ENCODE measurements around the gene KLRD1. TPM values are rescaled to one million over a fixed set of nuclear protein-coding genes. Genes with fewer than 3 reads are reported as not detected.
"Not testable (repeated sequence)": the region's sequence is repeated elsewhere in the genome, so short reads cannot be mapped to it uniquely, and the experiment has no call there.

Gene KLRD1
- total RNA-seq, 1 experiment from 2014 or later = not detected

- DNase-seq (ENCODE audit: low read depth) = not testable (repeated sequence)
These were observed 30.8 kb downstream of the KLRD1 start for GRCh38 chr12:10338470-10338869.

DNA sequence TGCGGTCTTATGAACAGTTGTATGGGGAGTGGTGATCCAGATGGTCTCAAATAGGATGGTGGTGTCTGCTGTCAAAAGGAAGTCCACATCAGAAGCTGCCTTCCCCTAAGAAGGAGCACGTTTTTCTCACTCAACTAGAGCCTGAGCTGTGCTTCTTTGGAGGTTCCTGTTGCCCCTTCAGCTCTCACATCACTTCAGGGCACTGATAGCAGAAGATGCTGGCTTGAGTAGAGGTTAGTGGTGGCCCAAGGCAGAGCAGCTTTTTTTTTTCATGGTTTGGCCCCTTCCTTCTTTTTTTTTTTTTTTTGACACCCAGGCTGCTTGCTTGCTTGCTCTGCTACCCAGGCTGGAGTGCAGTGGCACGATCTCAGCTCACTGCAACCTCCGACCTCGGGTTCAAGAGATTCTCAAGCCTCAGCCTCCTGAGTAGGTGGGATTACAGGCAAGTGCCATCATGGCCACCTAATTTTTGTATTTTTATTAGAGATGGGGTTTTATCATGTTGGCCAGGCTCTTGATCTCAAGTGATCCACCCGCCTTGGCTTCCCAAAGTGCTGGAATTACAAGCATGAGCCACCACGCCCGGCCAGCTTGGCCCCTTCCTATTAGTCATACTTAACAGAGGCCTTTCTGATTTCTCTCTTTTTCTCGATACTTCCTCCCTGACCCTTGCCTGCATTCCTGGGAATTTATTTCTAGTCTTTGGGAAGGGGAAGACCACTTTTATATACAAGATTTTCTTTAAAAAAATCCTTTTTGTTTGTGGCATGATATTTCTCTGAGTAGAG, 31.6 kb downstream of the KLRD1 start:
- peak; percentile 57 for DNase-seq (ENCODE audit: low read depth)

DNA sequence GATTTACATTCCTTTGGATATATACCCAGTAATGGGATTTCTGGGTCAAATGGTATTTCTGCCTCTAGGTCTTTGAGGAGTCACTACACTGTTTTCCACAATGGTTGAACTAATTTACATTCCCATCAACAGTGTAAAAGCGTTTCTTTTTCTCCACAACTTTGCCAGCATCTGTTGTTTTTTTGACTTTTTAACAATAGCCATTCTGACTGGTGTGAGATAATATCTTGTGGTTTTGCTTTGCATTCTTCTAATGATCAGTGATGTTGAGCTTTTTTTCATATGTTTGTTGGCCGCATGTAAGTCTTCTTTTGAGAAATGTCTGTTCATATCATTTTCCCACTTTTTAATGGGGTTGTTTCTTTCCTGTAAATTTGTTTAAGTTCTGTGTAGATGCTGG, 33.3 kb downstream of the KLRD1 start:
- DNase-seq (ENCODE audit: low read depth) = peak; percentile 5

- DNase-seq (ENCODE audit: low read depth) = peak; percentile 28
These were observed 34.3 kb downstream of the KLRD1 start for GRCh38 chr12:10341892-10342509.

- DNase-seq (ENCODE audit: low read depth) = not testable (repeated sequence)
These were observed 43.8 kb downstream of the KLRD1 start for GRCh38 chr12:10351457-10351856.

DNA sequence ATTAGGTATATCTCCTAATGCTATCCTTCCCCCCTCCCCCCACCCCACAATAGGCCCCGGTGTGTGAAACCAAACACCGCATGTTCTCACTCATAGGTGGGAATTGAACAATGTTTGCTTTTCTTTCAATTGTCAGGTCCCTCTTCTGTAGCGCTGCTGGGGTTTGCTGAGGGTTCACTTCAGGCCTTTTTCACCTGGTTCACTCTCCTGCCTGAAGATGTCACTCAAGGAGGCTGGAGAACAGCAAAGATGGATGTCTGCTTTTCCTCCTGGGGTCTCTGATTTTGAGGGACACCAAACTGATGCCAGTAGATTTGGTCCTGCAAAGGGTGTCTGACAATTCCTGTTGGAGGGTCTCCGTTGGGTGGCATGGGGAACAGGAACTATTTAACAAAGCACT, 46.4 kb downstream of the KLRD1 start:
- DNase-seq (ENCODE audit: low read depth) = no peak

DNA sequence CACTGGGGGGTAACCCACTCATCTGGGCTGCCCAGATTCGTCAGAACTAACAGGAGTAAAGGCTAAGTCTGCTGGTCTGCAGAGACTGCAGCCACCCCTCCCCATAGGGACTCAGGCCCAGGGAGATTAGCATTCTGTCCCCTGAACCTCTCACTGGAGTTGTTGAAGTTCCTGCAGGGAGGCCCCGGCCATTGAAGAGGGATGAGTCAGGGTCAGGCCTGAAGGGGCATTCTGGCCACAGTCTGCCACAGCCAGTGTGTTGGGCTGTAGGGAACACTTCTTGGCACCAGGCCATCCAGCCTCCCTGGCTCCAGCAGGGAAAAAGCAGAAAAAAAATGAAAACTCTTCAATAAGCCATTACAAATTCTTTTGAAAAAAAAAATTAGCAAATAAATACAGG, 46.8 kb downstream of the KLRD1 start:
- DNase-seq (ENCODE audit: low read depth) = peak; percentile 87

DNA sequence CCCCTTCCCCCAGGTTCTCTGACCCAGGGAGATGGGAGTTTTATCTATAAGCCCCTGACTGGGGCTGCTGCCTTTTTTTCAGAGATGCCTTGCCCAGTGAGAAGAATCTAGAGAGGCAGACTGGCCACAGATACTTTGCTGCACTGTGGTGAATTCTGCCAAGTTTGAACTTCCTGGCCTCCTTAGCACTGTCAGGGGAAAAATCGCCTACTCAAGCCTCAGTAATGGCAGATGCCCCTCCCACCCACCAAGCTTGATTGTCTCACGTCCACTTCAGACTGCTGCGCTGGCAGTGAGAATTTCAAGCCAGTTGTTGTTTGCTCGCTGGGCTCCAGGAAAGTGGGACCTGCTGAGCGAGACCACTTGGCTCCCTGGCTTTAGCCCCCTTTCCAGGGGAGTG, 50.5 kb downstream of the KLRD1 start:
- no peak for DNase-seq (ENCODE audit: low read depth)

- DNase-seq (ENCODE audit: low read depth) = no peak
These were observed 51.3 kb downstream of the KLRD1 start for GRCh38 chr12:10358969-10359368.

GRCh38 chr12:10361084-10361483, 53.4 kb downstream of the KLRD1 start:
- no peak for DNase-seq (ENCODE audit: low read depth)

DNA sequence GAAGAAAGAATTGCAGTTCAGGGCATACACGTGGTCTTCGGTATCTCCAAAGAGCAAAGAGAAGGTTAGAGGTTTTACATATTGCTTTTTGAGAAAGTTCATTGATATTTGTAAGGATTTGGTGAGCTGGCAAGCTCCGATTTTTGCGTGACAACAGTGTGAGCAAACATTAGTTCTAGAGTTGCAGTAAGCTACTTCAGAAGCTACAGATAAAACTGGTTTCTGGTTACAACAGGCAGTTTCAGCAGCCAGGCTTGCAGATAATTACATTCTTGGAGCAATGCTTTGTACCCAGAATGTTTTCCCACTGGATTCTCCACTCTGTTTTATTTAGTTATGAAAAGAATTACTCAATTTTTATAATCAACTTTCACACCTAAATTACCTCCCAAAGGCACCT, 54.0 kb downstream of the KLRD1 start:
- DNase-seq (ENCODE audit: low read depth) = no peak

GRCh38 chr12:10362325-10362724, 54.7 kb downstream of the KLRD1 start:
- no peak for DNase-seq (ENCODE audit: low read depth)

DNA sequence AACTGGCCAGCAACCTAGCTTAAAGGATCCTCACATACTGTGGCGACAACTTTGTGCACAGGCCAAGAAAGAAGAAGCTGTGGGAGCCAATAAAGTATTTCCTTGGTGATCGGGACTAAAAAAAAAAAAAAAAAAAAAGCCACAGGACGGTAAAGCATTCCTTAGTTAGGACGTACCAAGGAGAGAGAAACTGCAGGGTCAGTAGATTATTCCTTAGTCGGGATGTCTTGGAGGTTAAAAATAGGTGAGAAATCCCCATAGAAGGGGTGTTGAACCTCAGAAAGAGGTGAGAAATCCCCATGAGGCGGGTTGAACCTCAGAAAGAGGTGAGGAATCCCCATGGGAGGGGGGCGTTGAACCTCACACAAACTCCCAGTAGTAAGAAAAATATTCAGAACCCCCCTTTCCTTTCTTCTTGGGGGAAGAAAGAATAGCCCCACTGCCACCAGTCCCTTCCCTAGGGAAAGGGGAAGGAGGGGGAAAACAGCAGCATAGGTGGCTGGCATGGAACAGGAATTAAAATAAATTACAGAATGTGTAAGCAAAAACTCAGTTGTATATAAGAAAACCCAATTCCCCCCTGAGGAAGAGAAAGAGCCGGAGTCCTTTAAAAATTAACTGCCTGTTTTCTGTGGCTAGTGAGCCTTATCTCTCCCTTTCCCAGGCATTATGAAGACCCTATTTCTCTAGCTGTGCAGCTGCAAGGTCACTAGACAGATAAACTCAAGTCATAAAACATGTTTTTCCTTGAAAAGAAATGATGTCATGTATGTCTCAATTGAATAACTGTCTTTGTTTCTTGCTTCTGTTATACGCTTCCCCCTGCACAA, 55.4 kb downstream of the KLRD1 start:
- no peak for DNase-seq (ENCODE audit: low read depth)

DNA sequence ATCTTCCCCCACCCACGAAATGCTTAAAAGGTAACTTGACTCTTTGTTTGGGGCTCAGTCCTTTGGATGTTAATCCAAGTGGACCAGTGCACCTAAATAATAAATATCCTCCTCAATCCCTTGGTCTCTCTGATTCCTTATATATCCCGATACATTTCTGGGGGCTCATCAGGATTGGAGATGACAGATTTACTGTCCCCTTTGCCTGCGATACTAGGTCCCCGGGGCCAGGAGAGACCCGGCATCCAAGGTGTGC, 55.9 kb downstream of the KLRD1 start:
- no peak for DNase-seq (ENCODE audit: low read depth)

DNA sequence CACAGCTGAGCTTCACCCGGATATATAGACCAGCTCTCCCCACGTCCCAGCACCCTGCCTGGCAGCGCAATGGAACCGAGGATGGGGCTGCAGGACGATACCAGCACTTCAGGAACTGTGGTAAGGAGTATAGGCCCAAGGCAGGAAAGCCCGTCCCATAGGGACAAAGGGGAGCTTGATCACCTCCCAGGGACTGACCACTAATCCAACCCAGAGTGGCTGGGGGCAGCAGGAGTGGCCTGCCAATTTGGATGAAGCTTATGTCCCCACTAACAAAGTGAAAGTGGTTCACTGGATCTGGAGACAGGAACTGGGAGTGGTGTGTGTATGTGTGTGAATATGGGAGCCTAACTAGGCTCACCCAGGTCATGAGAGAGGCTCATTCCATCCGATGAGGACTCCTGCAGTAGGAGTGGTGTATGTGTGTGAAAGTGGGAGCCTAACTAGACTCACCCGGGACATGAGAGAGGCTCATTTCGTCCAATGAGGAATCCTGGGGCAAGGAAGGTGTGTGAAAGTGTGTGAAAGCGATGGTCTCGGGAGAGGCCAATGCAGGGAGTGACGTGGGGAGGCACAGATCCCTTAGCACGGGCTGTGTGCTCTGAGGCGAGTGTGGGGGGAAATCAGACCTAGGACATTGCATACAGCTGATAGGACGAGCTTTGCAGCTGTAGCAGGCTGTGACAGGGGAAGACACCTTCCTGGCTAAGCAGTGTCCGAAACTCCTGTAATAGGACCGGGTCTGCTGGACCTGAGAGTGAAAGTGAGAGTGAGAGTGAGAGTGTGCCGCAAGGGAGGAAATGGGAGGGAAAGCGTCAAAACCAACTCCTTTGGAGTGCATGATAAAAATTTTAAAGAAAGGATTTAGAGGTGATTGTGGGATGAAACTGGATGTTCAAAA, 56.5 kb downstream of the KLRD1 start:
- peak; percentile 57 for DNase-seq (ENCODE audit: low read depth)

GRCh38 chr12:10364815-10365622, 57.3 kb downstream of the KLRD1 start:
- DNase-seq (ENCODE audit: low read depth) = peak; percentile 87

- DNase-seq (ENCODE audit: low read depth) = peak; percentile 69
These were observed 58.2 kb downstream of the KLRD1 start for GRCh38 chr12:10365696-10366405.

GRCh38 chr12:10366875-10367274, 59.2 kb downstream of the KLRD1 start:
- peak; percentile 74 for DNase-seq (ENCODE audit: low read depth)

GRCh38 chr12:10367714-10368113, 60.0 kb downstream of the KLRD1 start:
- not testable (repeated sequence) for DNase-seq (ENCODE audit: low read depth)
